Smooth muscle cell (in vitro differentiated cells): Measurements from ENCODE around the gene IPO9. TPM values are rescaled to one million over a fixed set of nuclear protein-coding genes. Genes with fewer than 3 reads are reported as not detected.

Experiments used
- DNase-seq: peaks from one replicate; lab custom pipeline; 2025; ENCODE audit not compliant: unreplicated experiment; lab: John Stamatoyannopoulos, UW
- H2AFZ ChIP-seq: fragments of 200-600 bp; sonication (generic); 2 replicates; pipeline ENCODE4 v1.6.0; 2016; ENCODE audit warnings: antibody characterized with exemption, low read depth, mild to moderate bottlenecking
- H3F3A ChIP-seq: fragments of 200-600 bp; sonication (generic); 2 replicates; pipeline ENCODE4 v1.6.0; 2017; ENCODE audit warnings: antibody characterized with exemption, low read depth
- H3K27ac ChIP-seq: fragments of 200-600 bp; sonication (generic); 2 replicates; pipeline ENCODE4 v1.5.1; 2016; ENCODE audit warnings: low read depth, mild to moderate bottlenecking
- H3K27me3 ChIP-seq: fragments of 200-600 bp; sonication (generic); 2 replicates; pipeline ENCODE4 v1.6.1; 2016; ENCODE audit warnings: low read depth, mild to moderate bottlenecking
- H3K36me3 ChIP-seq: fragments of 200-600 bp; sonication (generic); 2 replicates; pipeline ENCODE4 v1.5.1; 2016; ENCODE audit warnings: low read depth
- H3K4me1 ChIP-seq: fragments of 200-600 bp; sonication (generic); 2 replicates; pipeline ENCODE4 v1.5.1; 2016; ENCODE audit warnings: low read depth
- H3K4me2 ChIP-seq: fragments of 200-600 bp; sonication (generic); 2 replicates; pipeline ENCODE4 v1.6.0; 2016; ENCODE audit warnings: mild to moderate bottlenecking
- H3K4me3 ChIP-seq: fragments of 200-600 bp; sonication (generic); 2 replicates; pipeline ENCODE4 v1.5.1; 2016; ENCODE audit warnings: mild to moderate bottlenecking
- H3K79me2 ChIP-seq: fragments of 200-600 bp; sonication (generic); 2 replicates; pipeline ENCODE4 v1.6.0; 2016; ENCODE audit warnings: low read depth, mild to moderate bottlenecking
- H3K9ac ChIP-seq: fragments of 200-600 bp; sonication (generic); 2 replicates; pipeline ENCODE4 v1.6.0; 2016; ENCODE audit warnings: low read depth
- H3K9me3 ChIP-seq: fragments of 200-600 bp; sonication (generic); replicated peaks from 2 replicates; pipeline ENCODE4 v1.5.1; 2016; ENCODE audit warnings: low read depth
- H4K20me1 ChIP-seq: fragments of 200-600 bp; sonication (generic); 2 replicates; pipeline ENCODE4 v1.6.0; 2016; ENCODE audit warnings: low read depth
- CTCF ChIP-seq: fragments of 200-600 bp; sonication (generic); IDR thresholded peaks from 2 replicates; pipeline ENCODE4 v1.5.1; 2017; ENCODE audit warnings: borderline replicate concordance, mild to moderate bottlenecking, antibody characterized with exemption; ENCODE audit not compliant: insufficient read depth, poor library complexity, severe bottlenecking
- WGBS: methylation state at CpG from one replicate; pipeline ENCODE4 v1.1.7; 2016; ENCODE audit warnings: low lambda C conversion rate; 5-methylcytosine and 5-hydroxymethylcytosine counted together
- polyA plus RNA-seq: library from polyadenylated mRNA; unstranded; fragments of >200 nt; fragmentation: Nextera tagmentation; extraction: Ambion mirVana; gene quantifications from 2 replicates; pipeline ENCODE4 v1.2.1, GENCODE V29; 2016
- total RNA-seq: library from RNA; depleted of rRNA; stranded (reverse); fragments of >200 nt; gene quantifications from 2 replicates; pipeline ENCODE4 v1.2.3, GENCODE V29; 2014

IPO9 gene
- total and polyA plus RNA-seq, 2 experiments from 2014 or later: 24.9 to 43.6 TPM

DNA sequence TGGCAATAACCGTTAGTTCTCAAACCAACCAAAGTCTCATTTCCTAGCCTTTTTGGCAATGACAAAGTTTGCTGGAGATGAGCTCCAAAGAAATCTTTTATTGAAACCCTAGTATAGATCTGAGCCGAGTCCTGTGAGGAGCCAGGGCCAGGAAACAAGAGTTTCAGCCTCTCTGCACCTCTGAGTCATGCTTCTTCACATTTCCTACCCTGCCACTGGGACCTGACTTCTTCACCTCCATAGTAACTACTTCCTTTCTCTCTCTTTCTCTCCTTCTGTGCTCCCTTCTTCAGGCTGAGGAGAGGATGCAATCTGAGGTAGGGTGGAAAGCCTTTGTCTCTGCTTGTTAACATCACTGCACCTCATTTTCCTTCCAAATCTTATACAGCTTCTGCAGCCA, 38.7 kb upstream of the IPO9 start:
- H4K20me1 ChIP-seq: no peaks in the 10 kb centered on the region
- H3K27me3 ChIP-seq: no peaks in the 10 kb centered on the region
- H3K9me3 ChIP-seq: no peaks in the 10 kb centered on the region
- no peaks in the 10 kb centered on the region for H3K4me1 ChIP-seq
- TF ChIP-seq CTCF: no peak
- WGBS: 68% methylated on average over 2 of the region's 2 CpGs
- peaks cover 9% of the 10 kb centered on the region for H3F3A ChIP-seq
- no peak overlapping the region for H3K9ac ChIP-seq
- no peaks in the 10 kb centered on the region for H3K79me2 ChIP-seq
- peaks cover 11% of the 10 kb centered on the region for H3K36me3 ChIP-seq
- peak overlapping the region; percentile 69 for H3K27ac ChIP-seq
- no peak overlapping the region for H3K4me3 ChIP-seq
- no peak overlapping the region for H3K4me2 ChIP-seq
- no peak overlapping the region for H2AFZ ChIP-seq
- no peak for DNase-seq

- no peak overlapping the region for H2AFZ ChIP-seq
- TF ChIP-seq CTCF: no peak
- H3F3A ChIP-seq: peaks cover 9% of the 10 kb centered on the region
- DNase-seq: no peak
- H3K36me3 ChIP-seq: peaks cover 17% of the 10 kb centered on the region
- no peaks in the 10 kb centered on the region for H4K20me1 ChIP-seq
- WGBS: 34% methylated on average over 8 of the region's 8 CpGs
- H3K27ac ChIP-seq: peak overlapping the region; percentile 69
- H3K9ac ChIP-seq: no peak overlapping the region
- no peak overlapping the region for H3K4me3 ChIP-seq
- H3K4me2 ChIP-seq: peak overlapping the region; percentile 54
- no peaks in the 10 kb centered on the region for H3K4me1 ChIP-seq
- no peaks in the 10 kb centered on the region for H3K9me3 ChIP-seq
- peaks cover 4% of the 10 kb centered on the region for H3K79me2 ChIP-seq
- H3K27me3 ChIP-seq: no peaks in the 10 kb centered on the region
Measured at GRCh38 chr1:201791051-201791778, 37.7 kb upstream of the IPO9 start.

- H3K9ac ChIP-seq: no peak overlapping the region
- no peaks in the 10 kb centered on the region for H4K20me1 ChIP-seq
- DNase-seq: no peak
- peak overlapping the region; percentile 54 for H3K4me2 ChIP-seq
- no peaks in the 10 kb centered on the region for H3K4me1 ChIP-seq
- no peak overlapping the region for H3K4me3 ChIP-seq
- H3K27me3 ChIP-seq: no peaks in the 10 kb centered on the region
- H2AFZ ChIP-seq: no peak overlapping the region
- peaks cover 9% of the 10 kb centered on the region for H3F3A ChIP-seq
- H3K9me3 ChIP-seq: no peaks in the 10 kb centered on the region
- H3K36me3 ChIP-seq: peaks cover 17% of the 10 kb centered on the region
- peak overlapping the region; percentile 69 for H3K27ac ChIP-seq
- WGBS: 25% methylated on average over 3 of the region's 3 CpGs
- TF ChIP-seq CTCF: no peak
- peaks cover 9% of the 10 kb centered on the region for H3K79me2 ChIP-seq
Measured at GRCh38 chr1:201791779-201792173, 37.2 kb upstream of the IPO9 start.
